LNCaP clone FGC (cell line): ENCODE results near the gene ADNP.

Experiments used
- DNase-seq: peaks from one replicate; pipeline ENCODE4 v3.0.0-alpha.2; 2011; ENCODE audit warnings: low read depth
- H3K4me3 ChIP-seq: 2 replicates; pipeline ENCODE4 v1.5.1; 2011; ENCODE audit warnings: mild to moderate bottlenecking, low read depth, low read length, control low read depth
- CTCF ChIP-seq: IDR thresholded peaks from 2 replicates; pipeline ENCODE4 v1.5.1; 2012; ENCODE audit warnings: mild to moderate bottlenecking; ENCODE audit not compliant: control insufficient read depth, insufficient read depth; ENCODE audit errors: extremely low read depth

The ADNP gene

GRCh38 chr20:50932016-50932485, 814 bp upstream of the ADNP start:
- DNase-seq: no peak
- H3K4me3 ChIP-seq: peak overlapping the region; percentile 58

GRCh38 chr20:50930976-50931305, 296 bp downstream of the ADNP start:
- peak overlapping the region; percentile 58 for H3K4me3 ChIP-seq
- no peak for DNase-seq
- no peak for TF ChIP-seq CTCF

More at GRCh38 chr20:50932016-50932485, 814 bp upstream of the ADNP start:
- no peak for TF ChIP-seq CTCF

- DNase-seq: no peak
- TF ChIP-seq CTCF: no peak
- H3K4me3 ChIP-seq: peak overlapping the region; percentile 74
Observed at GRCh38 chr20:50930139-50930975, 880 bp downstream of the ADNP start.

- peak; percentile 94 for TF ChIP-seq CTCF
- peak; percentile 88 for DNase-seq
- H3K4me3 ChIP-seq: peak overlapping the region; percentile 74
Observed at GRCh38 chr20:50929299-50930138, 1.7 kb downstream of the ADNP start.

- H3K4me3 ChIP-seq: no peak overlapping the region; the same call in 1 of the 2 replicates
- TF ChIP-seq CTCF: no peak
- no peak for DNase-seq
Observed at GRCh38 chr20:50928469-50928868, 2.8 kb downstream of the ADNP start.

GRCh38 chr20:50926530-50926929, 4.7 kb downstream of the ADNP start:
- no peak for TF ChIP-seq CTCF
- H3K4me3 ChIP-seq: no peak overlapping the region
- no peak for DNase-seq
